Measurements from ENCODE around the gene GABBR2. TPM values are rescaled to one million over a fixed set of nuclear protein-coding genes. Genes with fewer than 3 reads are reported as not detected.

The GABBR2 gene
- total and polyA plus RNA-seq, 2 donors = 0.14 TPM

- Histone ChIP-seq H3K9me3 (ENCODE audit: control insufficient read depth in 2 of 2, insufficient read depth in 1 of 2, low read length in 1 of 2) (no peaks in the 10 kb centered on the region), H3K4me1 (ENCODE audit: control insufficient read depth in 2 of 2, insufficient read depth in 2 of 2, low read length in 2 of 2) (no peaks in the 10 kb centered on the region), H3K27ac (ENCODE audit: low read depth in 1 of 2, low read length in 1 of 2) (no peak overlapping the region), H3K4me3 (ENCODE audit: low read length in 2 of 2) (no peak overlapping the region), H3K27me3 (ENCODE audit: control insufficient read depth in 2 of 2, insufficient read depth in 1 of 2, low read length in 1 of 2) (no peaks in the 10 kb centered on the region), H3K36me3 (ENCODE audit: control insufficient read depth in 2 of 2, insufficient read depth in 2 of 2, low read length in 1 of 2) (no peaks in the 10 kb centered on the region)
- no peak for DNase-seq (ENCODE audit: low read depth in 6 of 9, low spot score in 9 of 9)
- WGBS = 98% methylated on average over 2 of the region's 2 CpGs
Measured at GRCh38 chr9:98635374-98635773, 73.4 kb downstream of the GABBR2 start.

- 93% methylated on average over 7 of the region's 7 CpGs for WGBS
Measured at GRCh38 chr9:98634685-98635336, 73.9 kb downstream of the GABBR2 start.

GRCh38 chr9:98632839-98633238 lies 75.9 kb downstream of the GABBR2 start:
- no peaks in the 10 kb centered on the region for H3K9me3 ChIP-seq (ENCODE audit: control insufficient read depth in 2 of 2, insufficient read depth in 1 of 2, low read length in 1 of 2)
- H3K36me3 ChIP-seq (ENCODE audit: control insufficient read depth in 2 of 2, insufficient read depth in 2 of 2, low read length in 1 of 2) = no peaks in the 10 kb centered on the region
- no peaks in the 10 kb centered on the region for H3K4me1 ChIP-seq (ENCODE audit: control insufficient read depth in 2 of 2, insufficient read depth in 2 of 2, low read length in 2 of 2)
- H3K27me3 ChIP-seq (ENCODE audit: control insufficient read depth in 2 of 2, insufficient read depth in 1 of 2, low read length in 1 of 2) = no peaks in the 10 kb centered on the region
- no peak for DNase-seq (ENCODE audit: low read depth in 6 of 9, low spot score in 9 of 9)
- H3K27ac ChIP-seq (ENCODE audit: low read depth in 1 of 2, low read length in 1 of 2) = no peak overlapping the region
- WGBS = 88% methylated on average over 4 of the region's 4 CpGs
- no peak overlapping the region for H3K4me3 ChIP-seq (ENCODE audit: low read length in 2 of 2)

More at GRCh38 chr9:98634685-98635336, 73.9 kb downstream of the GABBR2 start:
- Histone ChIP-seq H3K4me3 (ENCODE audit: low read length in 2 of 2) (no peak overlapping the region), H3K27ac (ENCODE audit: low read depth in 1 of 2, low read length in 1 of 2) (no peak overlapping the region), H3K27me3 (ENCODE audit: control insufficient read depth in 2 of 2, insufficient read depth in 1 of 2, low read length in 1 of 2) (no peaks in the 10 kb centered on the region), H3K36me3 (ENCODE audit: control insufficient read depth in 2 of 2, insufficient read depth in 2 of 2, low read length in 1 of 2) (no peaks in the 10 kb centered on the region), H3K4me1 (ENCODE audit: control insufficient read depth in 2 of 2, insufficient read depth in 2 of 2, low read length in 2 of 2) (no peaks in the 10 kb centered on the region), H3K9me3 (ENCODE audit: control insufficient read depth in 2 of 2, insufficient read depth in 1 of 2, low read length in 1 of 2) (no peaks in the 10 kb centered on the region)
- DNase-seq (ENCODE audit: low read depth in 6 of 9, low spot score in 9 of 9) = no peak

GRCh38 chr9:98627296-98627695 lies 81.4 kb downstream of the GABBR2 start:
- H3K4me3 ChIP-seq (ENCODE audit: low read length in 2 of 2) = no peak overlapping the region
- no peaks in the 10 kb centered on the region for H3K27me3 ChIP-seq (ENCODE audit: control insufficient read depth in 2 of 2, insufficient read depth in 1 of 2, low read length in 1 of 2)
- no peaks in the 10 kb centered on the region for H3K9me3 ChIP-seq (ENCODE audit: control insufficient read depth in 2 of 2, insufficient read depth in 1 of 2, low read length in 1 of 2)
- H3K36me3 ChIP-seq (ENCODE audit: control insufficient read depth in 2 of 2, insufficient read depth in 2 of 2, low read length in 1 of 2) = no peaks in the 10 kb centered on the region
- DNase-seq (ENCODE audit: low read depth in 6 of 9, low spot score in 9 of 9) = no peak
- no peak overlapping the region for H3K27ac ChIP-seq (ENCODE audit: low read depth in 1 of 2, low read length in 1 of 2)
- no peaks in the 10 kb centered on the region for H3K4me1 ChIP-seq (ENCODE audit: control insufficient read depth in 2 of 2, insufficient read depth in 2 of 2, low read length in 2 of 2)
- 91% methylated on average over 7 of the region's 7 CpGs for WGBS

- no peak overlapping the region for H3K4me3 ChIP-seq (ENCODE audit: low read length in 2 of 2)
- no peaks in the 10 kb centered on the region for H3K4me1 ChIP-seq (ENCODE audit: control insufficient read depth in 2 of 2, insufficient read depth in 2 of 2, low read length in 2 of 2)
- H3K9me3 ChIP-seq (ENCODE audit: control insufficient read depth in 2 of 2, insufficient read depth in 1 of 2, low read length in 1 of 2) = no peaks in the 10 kb centered on the region
- H3K36me3 ChIP-seq (ENCODE audit: control insufficient read depth in 2 of 2, insufficient read depth in 2 of 2, low read length in 1 of 2) = no peaks in the 10 kb centered on the region
- no peak overlapping the region for H3K27ac ChIP-seq (ENCODE audit: low read depth in 1 of 2, low read length in 1 of 2)
- DNase-seq (ENCODE audit: low read depth in 6 of 9, low spot score in 9 of 9) = no peak
- WGBS = 86% methylated on average over 5 of the region's 5 CpGs
- no peaks in the 10 kb centered on the region for H3K27me3 ChIP-seq (ENCODE audit: control insufficient read depth in 2 of 2, insufficient read depth in 1 of 2, low read length in 1 of 2)
Measured at GRCh38 chr9:98625728-98626127, 83.0 kb downstream of the GABBR2 start.

- 94% methylated on average over 3 of the region's 3 CpGs for WGBS
- Histone ChIP-seq H3K27me3 (ENCODE audit: control insufficient read depth in 2 of 2, insufficient read depth in 1 of 2, low read length in 1 of 2) (no peaks in the 10 kb centered on the region), H3K9me3 (ENCODE audit: control insufficient read depth in 2 of 2, insufficient read depth in 1 of 2, low read length in 1 of 2) (no peaks in the 10 kb centered on the region), H3K4me3 (ENCODE audit: low read length in 2 of 2) (no peak overlapping the region), H3K27ac (ENCODE audit: low read depth in 1 of 2, low read length in 1 of 2) (no peak overlapping the region), H3K36me3 (ENCODE audit: control insufficient read depth in 2 of 2, insufficient read depth in 2 of 2, low read length in 1 of 2) (no peaks in the 10 kb centered on the region), H3K4me1 (ENCODE audit: control insufficient read depth in 2 of 2, insufficient read depth in 2 of 2, low read length in 2 of 2) (no peaks in the 10 kb centered on the region)
- no peak for DNase-seq (ENCODE audit: low read depth in 6 of 9, low spot score in 9 of 9)
Measured at GRCh38 chr9:98619788-98620187, 88.9 kb downstream of the GABBR2 start.

GRCh38 chr9:98615633-98616032 lies 93.1 kb downstream of the GABBR2 start:
- 90% methylated on average over 2 of the region's 2 CpGs for WGBS
- H3K4me3 ChIP-seq (ENCODE audit: low read length in 2 of 2) = no peak overlapping the region

GRCh38 chr9:98614941-98615340 lies 93.8 kb downstream of the GABBR2 start:
- 88% methylated on average over 2 of the region's 2 CpGs for WGBS
- DNase-seq (ENCODE audit: low read depth in 6 of 9, low spot score in 9 of 9) = no peak
- no peaks in the 10 kb centered on the region for H3K36me3 ChIP-seq (ENCODE audit: control insufficient read depth in 2 of 2, insufficient read depth in 2 of 2, low read length in 1 of 2)
- no peaks in the 10 kb centered on the region for H3K27me3 ChIP-seq (ENCODE audit: control insufficient read depth in 2 of 2, insufficient read depth in 1 of 2, low read length in 1 of 2)
- H3K27ac ChIP-seq (ENCODE audit: low read depth in 1 of 2, low read length in 1 of 2) = no peak overlapping the region
- no peak overlapping the region for H3K4me3 ChIP-seq (ENCODE audit: low read length in 2 of 2)
- H3K4me1 ChIP-seq (ENCODE audit: control insufficient read depth in 2 of 2, insufficient read depth in 2 of 2, low read length in 2 of 2) = no peaks in the 10 kb centered on the region
- H3K9me3 ChIP-seq (ENCODE audit: control insufficient read depth in 2 of 2, insufficient read depth in 1 of 2, low read length in 1 of 2) = no peaks in the 10 kb centered on the region

More at GRCh38 chr9:98615633-98616032, 93.1 kb downstream of the GABBR2 start:
- DNase-seq (ENCODE audit: low read depth in 6 of 9, low spot score in 9 of 9) = no peak
- Histone ChIP-seq H3K36me3 (ENCODE audit: control insufficient read depth in 2 of 2, insufficient read depth in 2 of 2, low read length in 1 of 2) (no peaks in the 10 kb centered on the region), H3K27ac (ENCODE audit: low read depth in 1 of 2, low read length in 1 of 2) (no peak overlapping the region), H3K4me1 (ENCODE audit: control insufficient read depth in 2 of 2, insufficient read depth in 2 of 2, low read length in 2 of 2) (no peaks in the 10 kb centered on the region), H3K27me3 (ENCODE audit: control insufficient read depth in 2 of 2, insufficient read depth in 1 of 2, low read length in 1 of 2) (no peaks in the 10 kb centered on the region), H3K9me3 (ENCODE audit: control insufficient read depth in 2 of 2, insufficient read depth in 1 of 2, low read length in 1 of 2) (no peaks in the 10 kb centered on the region)

GRCh38 chr9:98612061-98612752 lies 96.5 kb downstream of the GABBR2 start:
- H3K27ac ChIP-seq (ENCODE audit: low read depth in 1 of 2, low read length in 1 of 2) = no peak overlapping the region

More at GRCh38 chr9:98612061-98612752, 96.5 kb downstream of the GABBR2 start:
- Histone ChIP-seq H3K4me1 (ENCODE audit: control insufficient read depth in 2 of 2, insufficient read depth in 2 of 2, low read length in 2 of 2) (no peaks in the 10 kb centered on the region), H3K27me3 (ENCODE audit: control insufficient read depth in 2 of 2, insufficient read depth in 1 of 2, low read length in 1 of 2) (peaks cover 0 to 3% of the 10 kb centered on the region in 2 donors), H3K9me3 (ENCODE audit: control insufficient read depth in 2 of 2, insufficient read depth in 1 of 2, low read length in 1 of 2) (no peaks in the 10 kb centered on the region), H3K4me3 (ENCODE audit: low read length in 2 of 2) (no peak overlapping the region), H3K36me3 (ENCODE audit: control insufficient read depth in 2 of 2, insufficient read depth in 2 of 2, low read length in 1 of 2) (no peaks in the 10 kb centered on the region)
- 73% methylated on average over 6 of the region's 6 CpGs for WGBS
- no peak for DNase-seq (ENCODE audit: low read depth in 6 of 9, low spot score in 9 of 9)
